ENCODE data around the gene WWOX. TPM values are rescaled to one million over a fixed set of nuclear protein-coding genes. Genes with fewer than 3 reads are reported as not detected.
A peak's percentile ranks its signal among the peaks of the same experiment; 100 is the strongest.

WWOX gene
- total RNA-seq, 1 experiment from 2014 or later = 35.6 TPM

DNA sequence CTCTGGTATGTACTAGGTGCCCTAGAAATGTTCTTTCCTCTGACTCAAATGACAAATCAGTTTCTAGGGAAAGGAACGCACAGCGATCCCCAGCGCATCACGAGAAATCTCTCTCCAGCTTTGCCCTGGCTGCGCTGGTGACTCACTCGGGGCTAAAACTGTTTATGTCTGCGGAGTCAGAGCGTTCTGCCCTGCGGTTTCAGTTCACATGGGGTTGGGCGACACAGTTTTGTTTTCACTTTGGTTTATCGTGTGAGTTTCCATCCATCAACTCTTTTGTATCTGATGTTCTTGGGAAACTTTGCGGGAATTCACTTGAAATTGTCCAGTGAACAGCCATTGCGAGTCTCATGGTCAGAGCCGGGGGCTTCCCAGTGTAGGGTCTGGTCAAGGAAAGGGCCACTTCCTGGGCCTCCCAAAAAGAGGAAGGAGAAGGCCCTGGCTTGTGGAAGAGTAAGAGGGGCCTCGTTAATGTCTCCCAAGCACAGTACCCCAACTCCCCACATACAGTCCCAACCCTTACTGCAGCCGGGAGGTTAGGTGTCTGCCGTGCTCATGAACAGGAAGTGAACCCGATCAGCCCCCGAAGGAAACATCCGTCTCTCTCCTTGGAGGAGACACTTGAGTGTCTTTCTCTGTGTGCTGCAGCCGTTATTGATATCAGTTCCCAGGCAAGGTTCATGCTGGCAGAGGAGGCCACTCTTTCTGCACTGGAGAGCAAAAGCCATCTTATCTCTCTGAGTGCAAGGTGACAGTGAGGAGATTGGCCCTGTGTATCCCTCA is 643.2 kb downstream of the WWOX start:
- H3K27me3 ChIP-seq (ENCODE audit: insufficient read depth, low read depth) = no peaks in the 10 kb centered on the region
- ChIA-PET CTCF (no interaction called here), POLR2A (ENCODE audit: unreplicated experiment) (no interaction called here)
- no TSS peak for BruUV-seq (replicated peaks)
- H3K27ac ChIP-seq = no peak overlapping the region
- no peak overlapping the region for H3K4me2 ChIP-seq
- no peaks in the 10 kb centered on the region for H3K9me3 ChIP-seq (ENCODE audit: insufficient read depth, low read depth)
- H3F3A ChIP-seq (ENCODE audit: insufficient read depth, low read depth) = no peaks in the 10 kb centered on the region
- H2AFZ ChIP-seq = no peak overlapping the region
- TF ChIP-seq CTCF (conservative IDR thresholded peaks at IDR 0.05) (no peak), EZH2 (IDR thresholded peaks at IDR 0.05; ENCODE audit: low read depth) (no peak)
- no peaks in the 10 kb centered on the region for H3K79me2 ChIP-seq (ENCODE audit: low read depth)
- no peaks in the 10 kb centered on the region for H3K4me1 ChIP-seq (replicated peaks; ENCODE audit: insufficient read depth)
- no peaks in the 10 kb centered on the region for H3K36me3 ChIP-seq (ENCODE audit: low read depth)
- no peak overlapping the region for H3K4me3 ChIP-seq
- intact Hi-C loops (cut with micrococcal nuclease; ENCODE audit: unreplicated experiment) = no loop called here
- no peaks in the 10 kb centered on the region for H3K9me2 ChIP-seq (ENCODE audit: insufficient read depth)
- peak in 1 of 2 experiments; percentile 21 for DNase-seq
- H4K20me1 ChIP-seq (ENCODE audit: insufficient read depth) = no peaks in the 10 kb centered on the region

DNA sequence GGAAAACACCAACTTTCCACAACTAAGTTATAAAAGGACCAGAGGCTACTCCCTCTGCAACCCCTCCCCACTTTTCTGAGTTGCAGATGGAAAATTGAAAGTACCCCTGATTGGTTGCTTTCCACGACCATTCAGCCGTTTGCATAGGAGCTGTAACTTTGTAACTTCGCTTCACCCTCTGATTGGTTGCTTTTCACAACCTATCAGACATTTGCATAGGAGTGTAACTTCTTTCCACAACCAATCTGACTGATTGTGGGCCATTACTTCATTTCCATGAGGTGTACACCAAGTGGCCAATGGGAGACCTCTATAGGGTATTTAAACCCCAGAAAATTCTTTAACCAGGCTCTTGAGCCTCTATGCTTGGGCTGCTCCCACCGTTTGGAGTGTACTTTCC is 644.1 kb downstream of the WWOX start:
- CTCF ChIA-PET = no interaction called here
- H4K20me1 ChIP-seq (ENCODE audit: insufficient read depth) = no peaks in the 10 kb centered on the region
- no peaks in the 10 kb centered on the region for H3K4me1 ChIP-seq (replicated peaks; ENCODE audit: insufficient read depth)
- H3K9me3 ChIP-seq (ENCODE audit: insufficient read depth, low read depth) = no peaks in the 10 kb centered on the region
- H3K4me3 ChIP-seq = no peak overlapping the region
- no peaks in the 10 kb centered on the region for H3F3A ChIP-seq (ENCODE audit: insufficient read depth, low read depth)
- DNase-seq = no peak
- no peak overlapping the region for H2AFZ ChIP-seq
- no peak overlapping the region for H3K4me2 ChIP-seq
- intact Hi-C loops (cut with micrococcal nuclease; ENCODE audit: unreplicated experiment) = no loop called here
- H3K36me3 ChIP-seq (ENCODE audit: low read depth) = no peaks in the 10 kb centered on the region
- no peaks in the 10 kb centered on the region for H3K27me3 ChIP-seq (ENCODE audit: insufficient read depth, low read depth)
- H3K27ac ChIP-seq = no peak overlapping the region
- no TSS peak for BruUV-seq (replicated peaks)
- H3K79me2 ChIP-seq (ENCODE audit: low read depth) = no peaks in the 10 kb centered on the region
- POLR2A ChIA-PET (ENCODE audit: unreplicated experiment) = no interaction called here
- no peaks in the 10 kb centered on the region for H3K9me2 ChIP-seq (ENCODE audit: insufficient read depth)
- TF ChIP-seq CTCF (conservative IDR thresholded peaks at IDR 0.05) = no peak
- TF ChIP-seq EZH2 (IDR thresholded peaks at IDR 0.05; ENCODE audit: low read depth) = no peak

GRCh38 chr16:78744099-78744498 is 644.6 kb downstream of the WWOX start:
- no peaks in the 10 kb centered on the region for H3K9me2 ChIP-seq (ENCODE audit: insufficient read depth)
- no TSS peak for BruUV-seq (replicated peaks)
- H3F3A ChIP-seq (ENCODE audit: insufficient read depth, low read depth) = no peaks in the 10 kb centered on the region
- H2AFZ ChIP-seq = no peak overlapping the region
- no peak overlapping the region for H3K4me2 ChIP-seq
- TF ChIP-seq EZH2 (IDR thresholded peaks at IDR 0.05; ENCODE audit: low read depth) (no peak), CTCF (conservative IDR thresholded peaks at IDR 0.05) (no peak)
- no peaks in the 10 kb centered on the region for H3K4me1 ChIP-seq (replicated peaks; ENCODE audit: insufficient read depth)
- H3K27ac ChIP-seq = no peak overlapping the region
- no peaks in the 10 kb centered on the region for H4K20me1 ChIP-seq (ENCODE audit: insufficient read depth)
- ChIA-PET CTCF (no interaction called here), POLR2A (ENCODE audit: unreplicated experiment) (no interaction called here)
- H3K27me3 ChIP-seq (ENCODE audit: insufficient read depth, low read depth) = no peaks in the 10 kb centered on the region
- H3K79me2 ChIP-seq (ENCODE audit: low read depth) = no peaks in the 10 kb centered on the region
- intact Hi-C loops (cut with micrococcal nuclease; ENCODE audit: unreplicated experiment) = no loop called here
- H3K9me3 ChIP-seq (ENCODE audit: insufficient read depth, low read depth) = no peaks in the 10 kb centered on the region
- no peak overlapping the region for H3K4me3 ChIP-seq
- no peak for DNase-seq
- H3K36me3 ChIP-seq (ENCODE audit: low read depth) = no peaks in the 10 kb centered on the region

Data from PC-9 (cell line).